GM19043 (cell line): ENCODE measurements around the gene SLC66A3.

ENCODE experiments used
- ATAC-seq: cut with Tn5 transposase; IDR thresholded peaks from one replicate; pipeline ENCODE4 v1.9.1; 2021; ENCODE audit warnings: low read depth; ENCODE audit not compliant: unreplicated experiment

SLC66A3 gene

GRCh38 chr2:11155381-11156035 lies at the start of gene SLC66A3:
SLC66A3 (plus strand) TSS chr2:11155467; CDS start chr2:11155547, 80 bp downstream.
- ATAC-seq, result peak; percentile 70

GRCh38 chr2:11109002-11109401 lies 46.3 kb upstream of the SLC66A3 start:
- ATAC-seq, result no peak

- ATAC-seq, result no peak
Measured at GRCh38 chr2:11112870-11113428, 42.3 kb upstream of the SLC66A3 start.

GRCh38 chr2:11117776-11118175 lies 37.5 kb upstream of the SLC66A3 start:
- no peak for ATAC-seq

- ATAC-seq, result no peak
Measured at GRCh38 chr2:11118761-11119160, 36.5 kb upstream of the SLC66A3 start.

GRCh38 chr2:11121099-11121822 lies 34.0 kb upstream of the SLC66A3 start:
- no peak for ATAC-seq

- no peak for ATAC-seq
Measured at GRCh38 chr2:11121823-11122155, 33.5 kb upstream of the SLC66A3 start.

- ATAC-seq, result no peak
Measured at GRCh38 chr2:11122380-11122779, 32.9 kb upstream of the SLC66A3 start.

- no peak for ATAC-seq
Measured at GRCh38 chr2:11123001-11123809, 32.1 kb upstream of the SLC66A3 start.

- ATAC-seq, result peak; percentile 51
Measured at GRCh38 chr2:11123856-11124759, 31.2 kb upstream of the SLC66A3 start.

GRCh38 chr2:11124760-11125068 lies 30.6 kb upstream of the SLC66A3 start:
- ATAC-seq, result no peak

GRCh38 chr2:11127761-11128160 lies 27.5 kb upstream of the SLC66A3 start:
- ATAC-seq, result no peak

- ATAC-seq, result no peak
Measured at GRCh38 chr2:11128243-11128951, 26.9 kb upstream of the SLC66A3 start.

- ATAC-seq, result peak; percentile 65
Measured at GRCh38 chr2:11129598-11130449, 25.4 kb upstream of the SLC66A3 start.

- no peak for ATAC-seq
Measured at GRCh38 chr2:11131166-11131920, 23.9 kb upstream of the SLC66A3 start.

GRCh38 chr2:11132036-11132671 lies 23.1 kb upstream of the SLC66A3 start:
- ATAC-seq, result no peak

- no peak for ATAC-seq
Measured at GRCh38 chr2:11133238-11133935, 21.9 kb upstream of the SLC66A3 start.
